GM19467 (cell line): Measurements from ENCODE around the gene ASTN2.

Source experiments
- ATAC-seq: cut with Tn5 transposase; IDR thresholded peaks from one replicate; pipeline ENCODE4 v1.9.1; 2021; ENCODE audit warnings: mild to moderate bottlenecking, moderate library complexity; ENCODE audit not compliant: unreplicated experiment

The ASTN2 gene

DNA sequence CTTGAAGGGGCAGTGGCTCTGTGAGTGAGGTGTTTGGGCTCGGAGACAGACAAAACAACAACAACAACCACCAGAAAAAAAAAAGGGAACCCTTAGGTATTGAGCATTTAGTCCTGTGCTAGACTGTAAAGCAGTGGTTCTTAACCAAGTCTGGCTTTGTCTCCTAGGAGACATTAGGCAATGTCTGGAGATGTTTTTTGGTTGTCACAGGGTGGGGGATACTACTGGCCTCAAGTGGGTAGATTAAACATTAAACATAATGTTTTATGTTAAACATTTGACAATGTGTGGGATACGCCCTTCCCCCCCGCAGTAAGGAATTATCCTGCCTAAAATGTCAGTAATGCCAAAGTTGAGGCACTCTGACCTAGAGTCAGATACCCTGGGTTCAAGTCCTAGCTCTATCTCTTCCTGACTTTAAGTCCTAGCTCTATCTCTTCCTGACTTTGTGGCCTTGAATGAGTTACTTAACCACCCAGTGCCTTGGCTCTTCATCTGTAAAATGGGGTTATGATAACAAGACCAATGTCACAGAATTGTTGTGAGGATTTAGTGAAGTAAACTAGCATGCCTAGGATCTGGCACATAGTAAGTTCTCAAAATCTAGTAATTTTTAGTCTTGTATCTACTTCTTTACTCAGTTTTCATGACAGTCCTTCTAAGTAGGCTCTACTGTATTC lies 725.9 kb downstream of the ASTN2 start:
- ATAC-seq = no peak

DNA sequence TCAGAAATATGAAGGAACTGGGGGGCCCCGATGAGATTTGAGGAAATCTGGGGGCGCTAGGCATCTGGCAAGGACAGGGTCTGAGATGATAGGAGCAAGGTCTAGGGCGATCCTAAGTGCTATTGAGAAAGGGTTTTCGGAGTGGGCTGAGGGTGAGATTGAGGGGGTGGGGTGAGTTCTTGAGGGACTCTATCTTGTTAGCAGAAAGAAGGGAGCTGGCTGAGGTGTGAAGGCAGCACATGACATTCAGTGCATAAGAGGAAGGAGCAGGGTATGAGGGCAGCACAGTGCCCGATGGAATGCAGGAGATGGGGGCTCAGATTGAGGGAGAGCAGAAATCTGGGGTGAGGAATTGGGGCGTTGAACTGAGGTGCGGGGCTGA lies 727.1 kb downstream of the ASTN2 start:
- ATAC-seq = no peak

DNA sequence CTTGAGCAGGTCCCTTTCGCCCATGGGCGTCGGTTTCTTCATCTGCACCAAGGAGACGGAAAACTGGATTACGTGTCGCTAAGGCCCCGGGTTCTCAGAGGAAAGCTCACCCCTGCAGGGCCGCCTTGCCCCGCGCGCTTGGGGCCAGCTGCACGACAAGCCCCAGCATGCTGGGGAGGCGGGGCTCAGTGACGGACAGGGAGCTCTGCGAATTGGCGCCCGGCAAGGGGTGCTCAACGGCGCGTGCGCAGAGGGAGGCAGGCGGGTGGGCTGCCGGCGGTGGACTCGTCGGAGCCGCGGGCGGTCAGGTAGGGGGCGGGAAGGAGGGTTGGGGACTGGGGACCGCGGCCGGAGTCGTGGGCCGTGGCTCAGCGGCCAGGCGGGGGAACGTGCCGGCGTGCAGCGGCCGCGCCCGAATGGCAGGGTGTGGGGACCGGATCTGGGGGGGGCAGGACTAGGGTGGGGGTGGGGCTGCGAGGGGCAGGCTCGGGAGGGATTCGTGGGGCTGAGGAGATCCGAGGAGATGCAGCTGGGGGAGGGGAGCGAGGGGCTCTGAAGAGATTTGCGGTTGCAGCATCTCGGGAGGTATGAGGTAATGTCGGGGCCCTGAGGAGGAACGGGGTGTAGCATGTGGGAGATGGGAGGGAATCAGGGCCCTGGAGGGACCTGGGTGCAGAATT lies 727.6 kb downstream of the ASTN2 start, which contains the start of gene TRIM32:
Gene TRIM32, plus strand, starts transcription at position 232 of the 680 bp plus-strand sequence. CDS start 10,438 bp downstream, outside the sequence.
- peak; percentile 100 for ATAC-seq

DNA sequence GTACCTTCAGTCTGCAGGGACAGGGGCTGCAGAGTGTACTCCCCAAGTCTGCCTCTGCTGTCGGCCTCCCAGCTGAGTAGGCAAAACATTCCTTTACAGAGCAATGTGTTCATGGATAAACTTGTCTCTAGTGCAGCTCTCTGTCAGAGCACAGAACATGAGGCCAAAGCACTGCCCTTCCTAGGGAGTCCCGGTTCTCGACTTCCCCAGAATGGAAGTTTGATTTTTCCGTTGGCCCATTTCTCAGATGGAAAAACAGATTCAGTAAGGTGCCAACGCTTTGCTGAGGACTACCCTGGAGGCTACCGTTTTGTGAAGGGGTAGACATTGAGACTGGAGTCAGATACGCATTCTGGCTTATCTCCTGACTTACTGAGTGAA lies 728.2 kb downstream of the ASTN2 start:
- ATAC-seq = peak; percentile 41

DNA sequence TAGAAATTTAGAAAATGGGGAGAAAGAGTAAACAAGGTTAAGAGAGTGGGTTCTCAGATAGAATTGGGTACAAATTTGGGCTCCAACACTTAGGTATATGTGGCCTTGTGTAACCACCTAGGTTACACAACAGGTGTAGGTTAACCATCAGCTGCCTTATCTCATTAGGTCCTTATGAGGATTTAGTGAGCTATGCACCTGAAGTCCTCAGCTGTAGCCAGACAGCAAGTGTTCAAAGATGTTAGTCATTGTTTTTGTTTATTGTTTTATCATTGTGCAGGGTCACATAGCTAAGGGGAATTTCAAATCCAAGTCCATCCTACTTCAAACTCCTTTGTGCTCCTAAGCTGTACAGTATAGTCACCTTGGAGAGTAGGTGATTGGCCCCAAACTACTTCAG lies 728.7 kb downstream of the ASTN2 start:
- no peak for ATAC-seq

DNA sequence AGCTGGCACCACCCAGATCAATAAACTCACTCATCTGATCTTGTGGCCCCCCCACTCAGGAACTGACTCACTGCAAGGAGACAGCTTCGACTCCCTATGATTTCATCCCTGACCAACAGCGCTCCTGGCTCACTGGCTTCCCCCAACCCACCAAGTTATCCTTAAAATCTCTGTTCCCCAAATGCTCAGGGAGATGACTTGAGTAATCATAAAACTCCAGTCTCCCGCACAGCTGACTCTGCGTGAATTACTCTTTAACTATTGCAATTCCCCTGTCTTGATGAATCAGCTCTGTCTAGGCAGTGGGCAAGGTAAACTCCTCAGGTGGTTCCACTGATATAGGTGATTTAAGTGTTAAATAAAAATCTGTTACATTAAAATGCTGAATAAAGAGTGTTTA lies 729.7 kb downstream of the ASTN2 start:
- no peak for ATAC-seq

DNA sequence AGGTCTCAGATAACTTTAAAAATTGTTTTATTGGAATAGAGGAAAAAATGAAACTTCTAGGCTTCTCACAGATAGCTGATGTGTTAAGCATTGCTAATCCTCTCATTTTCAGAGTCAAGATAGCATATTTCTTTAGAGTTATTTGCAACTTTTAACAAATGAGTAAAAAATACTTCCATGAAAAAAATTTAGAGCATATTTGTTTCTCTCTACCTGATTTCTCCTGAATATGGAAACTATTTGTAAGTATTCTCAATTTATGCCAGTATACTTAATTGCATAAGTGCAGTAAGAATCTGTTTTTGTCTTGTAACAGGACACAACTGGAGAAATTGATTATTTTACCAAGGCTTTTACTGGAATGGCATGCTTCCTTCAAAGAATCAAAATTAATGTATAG lies 731.3 kb downstream of the ASTN2 start:
- no peak for ATAC-seq

DNA sequence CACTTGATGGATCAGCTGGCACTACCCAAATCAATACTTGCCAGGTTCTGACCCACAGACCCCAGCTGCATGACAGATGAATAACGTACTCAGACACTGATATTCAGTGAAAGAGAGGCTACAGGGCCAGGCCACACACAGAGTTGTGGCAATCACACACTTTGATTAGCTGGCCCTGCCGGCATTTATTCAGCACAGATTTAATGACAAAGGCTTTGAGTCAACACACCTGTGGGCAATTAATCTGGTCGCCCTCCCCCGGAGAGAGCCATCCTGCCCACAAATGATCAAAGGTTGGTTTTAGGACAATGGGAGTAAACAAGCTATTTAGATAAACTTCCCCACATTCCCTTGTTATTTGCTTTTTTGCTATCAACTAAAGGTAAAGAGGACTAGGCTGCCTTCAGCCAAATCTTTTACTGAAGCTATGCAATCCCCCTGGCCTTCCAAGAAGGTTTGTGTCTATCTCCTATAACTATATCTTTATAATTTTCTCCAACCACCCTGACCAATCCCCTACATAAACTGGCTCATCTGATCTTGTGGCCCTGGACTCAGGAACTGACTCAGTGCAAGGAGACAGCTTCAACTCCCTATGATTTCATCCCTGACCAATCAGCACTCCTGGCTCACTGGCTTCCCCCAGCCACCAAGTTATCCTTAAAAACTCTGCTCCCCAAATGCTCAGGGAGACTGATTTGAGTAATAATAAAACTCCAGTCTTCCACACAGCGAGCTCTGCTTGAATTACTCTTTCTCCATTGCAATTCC lies 740.5 kb downstream of the ASTN2 start:
- ATAC-seq = no peak

DNA sequence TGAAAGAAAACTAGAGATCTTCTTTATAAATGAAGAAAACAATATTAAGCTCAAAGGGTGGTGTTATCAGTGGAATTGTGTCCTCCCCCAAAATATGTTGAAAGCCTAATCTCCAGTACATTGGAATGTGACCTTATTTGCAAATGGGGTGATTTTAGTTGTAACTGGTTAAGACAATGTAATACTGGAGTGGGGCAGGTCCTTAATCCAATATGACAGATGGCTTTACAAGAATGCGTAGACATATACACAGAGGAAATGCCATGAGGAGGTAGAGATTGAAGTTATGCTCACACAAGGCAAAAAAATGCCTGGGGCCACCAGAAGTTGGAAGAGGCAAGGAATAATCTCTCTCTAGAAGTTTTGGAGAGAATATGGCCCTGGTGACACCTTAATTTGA lies 741.5 kb downstream of the ASTN2 start:
- ATAC-seq = no peak

DNA sequence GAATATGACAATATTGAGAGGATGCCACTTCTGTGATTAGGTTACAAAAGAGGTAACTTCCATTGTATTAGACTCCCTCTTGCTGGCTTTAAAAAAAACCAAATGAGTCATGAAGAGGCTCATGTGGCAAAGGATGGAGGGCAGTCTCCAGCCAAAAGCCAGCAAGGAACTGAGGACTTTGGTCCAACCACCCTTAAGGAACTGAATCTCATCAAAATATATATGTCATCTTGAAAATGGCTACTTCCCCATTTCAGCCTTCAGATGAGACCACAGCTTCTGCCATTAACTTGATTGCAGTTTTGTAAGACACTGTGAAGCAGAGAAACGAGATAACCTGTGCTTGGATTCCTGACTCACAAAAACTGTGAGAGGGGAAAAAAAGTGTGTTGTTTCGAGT lies 743.3 kb downstream of the ASTN2 start:
- ATAC-seq = no peak

DNA sequence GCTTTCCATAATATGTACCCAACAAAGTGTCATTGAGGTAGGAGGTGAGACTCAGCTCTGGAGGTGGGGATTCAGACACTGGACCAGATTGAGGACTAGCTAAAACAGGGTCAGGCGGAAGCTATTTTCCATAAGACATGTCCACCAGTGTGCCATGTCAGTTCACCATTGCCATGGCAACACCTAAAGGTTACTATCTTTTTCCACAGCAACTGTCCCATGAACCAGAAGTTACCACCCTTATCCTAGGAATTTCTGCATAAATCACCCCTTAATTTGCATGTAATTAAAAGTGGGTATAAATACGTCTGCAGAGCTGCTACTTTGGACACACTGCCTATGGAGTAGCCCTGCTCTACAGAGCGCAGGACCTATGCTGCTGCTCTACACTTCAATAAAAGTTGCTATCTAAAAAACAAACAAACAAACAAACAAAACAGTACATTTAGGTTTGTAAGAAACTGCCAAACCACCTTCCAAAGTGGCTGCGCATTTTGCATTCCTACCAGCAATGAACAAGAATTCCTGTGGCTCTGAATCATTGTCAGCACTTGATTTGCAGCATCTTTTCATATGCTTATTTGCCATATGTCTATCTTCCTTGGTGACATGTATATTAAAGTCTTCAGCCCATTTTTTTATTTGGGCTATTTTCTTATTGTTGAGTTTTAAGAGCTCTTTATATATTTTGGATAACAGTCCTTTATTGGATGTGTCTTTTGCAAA lies 745.7 kb downstream of the ASTN2 start:
- ATAC-seq = no peak

DNA sequence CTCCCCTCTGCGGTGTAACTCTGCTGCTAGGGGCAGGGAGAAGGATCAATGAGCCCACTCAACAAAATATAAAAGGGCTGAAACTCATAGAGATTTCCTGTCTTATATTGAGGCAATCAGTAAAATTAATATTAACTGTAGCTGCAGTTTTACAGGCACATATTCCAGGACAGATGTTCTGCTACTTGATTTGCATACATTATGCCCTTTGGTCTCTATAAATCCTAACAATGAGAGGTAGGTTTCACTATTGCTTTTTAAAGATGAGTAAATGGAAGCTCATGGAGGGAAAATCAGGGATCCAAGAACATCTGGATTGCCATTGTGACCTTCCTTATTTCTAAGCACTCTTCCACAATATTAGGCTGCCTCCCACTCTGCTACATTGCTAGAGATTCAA lies 751.3 kb downstream of the ASTN2 start:
- ATAC-seq = no peak

DNA sequence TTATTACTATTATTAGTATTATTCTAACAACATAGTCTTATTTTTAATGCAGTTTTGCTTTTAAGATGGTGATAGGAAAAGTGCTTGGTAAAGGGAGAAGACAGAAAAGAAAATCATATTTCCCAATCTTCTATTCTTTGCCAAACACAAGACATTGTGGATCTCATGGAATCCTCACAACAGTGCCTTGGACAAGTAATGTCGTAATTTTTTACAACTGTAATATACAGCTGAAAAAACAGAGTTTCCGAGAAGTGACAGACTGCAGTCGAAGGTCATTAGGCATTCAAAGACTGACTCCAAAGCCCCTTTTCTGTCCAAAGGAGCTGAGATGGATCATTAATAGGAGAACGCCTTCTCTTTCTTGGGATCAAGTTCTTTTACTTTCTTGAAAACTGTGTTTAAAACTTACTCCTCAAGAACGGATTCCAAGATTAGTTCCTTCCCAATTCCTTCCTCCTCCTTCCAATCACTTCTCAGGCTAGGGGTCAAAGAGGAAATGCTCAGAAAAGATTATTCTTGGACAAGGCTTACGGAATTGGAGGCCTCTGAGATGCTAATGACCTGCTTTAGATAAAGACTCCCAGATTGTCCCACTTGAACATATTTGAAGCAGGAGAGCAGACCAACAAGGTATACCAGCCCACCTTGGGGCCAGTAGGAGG lies 752.1 kb downstream of the ASTN2 start:
- no peak for ATAC-seq

DNA sequence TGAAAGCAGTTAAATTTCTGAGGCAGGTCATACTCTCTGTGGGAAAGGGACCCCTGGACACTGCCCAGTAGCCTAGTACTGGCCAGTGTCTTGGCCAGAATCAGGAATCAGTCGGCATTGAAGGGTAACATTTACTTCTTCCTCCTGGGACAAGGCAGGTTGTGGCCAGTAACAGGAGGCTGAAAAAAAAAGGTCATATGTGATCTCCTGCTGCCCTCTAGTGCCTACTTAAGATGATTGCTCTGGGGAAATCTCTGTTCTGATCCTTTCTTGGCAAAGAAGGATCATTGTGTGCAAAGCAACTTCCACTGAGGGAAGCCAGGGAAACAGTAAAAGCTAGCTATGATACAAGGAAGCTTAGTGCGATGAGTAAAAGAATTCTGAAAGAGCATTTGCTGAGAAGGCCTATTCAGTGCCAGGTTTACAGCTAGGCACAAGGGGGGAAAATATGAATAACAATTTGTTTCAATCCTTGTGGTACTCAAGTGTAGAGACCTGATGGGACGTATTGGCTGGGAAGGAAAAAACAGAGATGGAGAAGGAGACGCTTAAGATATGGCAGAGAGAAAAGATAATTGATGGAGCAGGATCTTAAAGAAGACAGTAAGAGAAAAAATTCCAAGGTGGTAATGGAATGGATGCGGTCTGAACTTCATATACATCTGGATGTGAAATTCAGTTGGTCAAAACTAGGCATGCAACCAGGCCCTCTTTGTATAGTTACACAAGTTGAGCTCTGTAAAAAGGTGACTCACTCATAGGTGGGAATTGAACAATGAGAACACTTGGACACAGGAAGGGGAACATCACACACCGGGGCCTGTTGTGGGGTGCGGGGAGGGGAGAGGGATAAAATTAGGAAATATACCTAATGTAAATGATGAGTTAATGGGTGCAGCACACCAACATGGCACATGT lies 753.6 kb downstream of the ASTN2 start:
- ATAC-seq = no peak

DNA sequence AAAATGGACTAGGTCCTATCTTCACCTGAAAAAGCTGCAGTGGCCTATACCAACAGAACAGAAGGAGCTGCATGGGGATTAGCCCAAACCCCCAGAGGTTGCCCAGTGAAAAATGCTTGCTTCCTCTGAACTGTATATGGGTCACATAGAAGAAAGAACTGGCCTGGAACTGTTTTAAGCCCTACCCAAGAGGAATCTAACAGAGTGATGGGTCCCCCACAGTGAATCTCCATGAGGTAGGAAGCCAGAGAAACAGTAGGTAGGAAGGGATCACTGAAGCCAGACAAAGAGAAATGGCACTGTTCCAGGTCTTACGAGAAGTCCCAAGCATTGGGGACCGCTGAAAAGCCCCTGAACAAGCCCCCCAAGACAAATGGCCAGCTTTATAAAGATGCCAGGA lies 756.6 kb downstream of the ASTN2 start:
- ATAC-seq = no peak

DNA sequence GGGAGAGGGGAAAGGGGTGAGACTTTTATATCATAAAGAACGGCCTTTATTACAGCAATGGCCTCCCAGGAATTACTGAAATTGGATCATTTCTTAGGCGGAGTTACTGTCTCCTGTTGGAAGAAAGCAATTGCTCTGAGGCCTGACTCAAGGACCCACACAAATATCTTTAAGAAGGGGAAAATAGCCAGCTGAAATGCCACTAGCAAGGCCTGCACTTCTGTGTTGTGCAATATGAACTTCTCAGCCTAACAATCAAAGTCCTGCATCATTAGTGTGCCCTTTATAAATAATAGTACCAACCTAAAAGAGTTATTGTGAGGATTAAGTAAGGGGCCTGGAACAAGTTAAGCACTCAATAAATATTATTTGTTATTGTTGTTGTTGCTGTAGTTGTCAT lies 757.9 kb downstream of the ASTN2 start:
- ATAC-seq = no peak

DNA sequence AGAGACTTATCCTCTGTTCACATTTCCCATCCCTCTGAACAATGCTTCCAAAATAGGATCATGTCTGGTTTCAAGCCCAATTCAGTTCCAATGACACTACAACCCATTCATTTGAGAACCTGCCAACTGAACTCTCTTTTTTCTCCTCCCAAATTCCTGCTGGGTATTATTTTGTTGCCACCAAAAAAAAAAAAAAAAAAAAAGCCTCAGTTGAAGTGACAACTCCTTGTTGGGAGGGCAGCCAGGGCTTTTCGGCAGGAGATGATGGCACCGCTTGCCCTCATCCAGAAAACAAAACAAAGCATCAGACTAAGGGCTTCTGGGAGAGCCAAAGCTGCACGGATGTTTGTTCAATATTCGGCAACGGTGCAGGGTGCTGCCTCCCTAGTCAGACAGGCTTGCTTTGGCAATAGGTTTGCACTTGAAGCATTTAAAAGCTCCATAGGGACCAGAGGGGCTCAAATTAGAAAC lies 758.3 kb downstream of the ASTN2 start:
- no peak for ATAC-seq

DNA sequence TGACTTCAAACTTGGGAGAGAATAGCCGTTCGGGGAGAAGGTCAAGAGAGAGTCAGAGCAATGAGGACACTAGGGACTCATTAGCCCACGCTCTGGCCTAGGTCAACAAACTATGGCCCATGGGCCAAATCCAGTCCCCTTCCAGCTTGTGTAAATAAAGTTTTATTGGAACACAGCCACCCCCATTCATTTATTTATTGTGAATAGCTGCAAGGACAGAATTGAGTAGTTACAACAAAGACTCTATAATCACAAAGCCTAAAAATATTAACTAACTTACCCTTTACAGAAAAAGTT lies 760.9 kb downstream of the ASTN2 start:
- no peak for ATAC-seq

DNA sequence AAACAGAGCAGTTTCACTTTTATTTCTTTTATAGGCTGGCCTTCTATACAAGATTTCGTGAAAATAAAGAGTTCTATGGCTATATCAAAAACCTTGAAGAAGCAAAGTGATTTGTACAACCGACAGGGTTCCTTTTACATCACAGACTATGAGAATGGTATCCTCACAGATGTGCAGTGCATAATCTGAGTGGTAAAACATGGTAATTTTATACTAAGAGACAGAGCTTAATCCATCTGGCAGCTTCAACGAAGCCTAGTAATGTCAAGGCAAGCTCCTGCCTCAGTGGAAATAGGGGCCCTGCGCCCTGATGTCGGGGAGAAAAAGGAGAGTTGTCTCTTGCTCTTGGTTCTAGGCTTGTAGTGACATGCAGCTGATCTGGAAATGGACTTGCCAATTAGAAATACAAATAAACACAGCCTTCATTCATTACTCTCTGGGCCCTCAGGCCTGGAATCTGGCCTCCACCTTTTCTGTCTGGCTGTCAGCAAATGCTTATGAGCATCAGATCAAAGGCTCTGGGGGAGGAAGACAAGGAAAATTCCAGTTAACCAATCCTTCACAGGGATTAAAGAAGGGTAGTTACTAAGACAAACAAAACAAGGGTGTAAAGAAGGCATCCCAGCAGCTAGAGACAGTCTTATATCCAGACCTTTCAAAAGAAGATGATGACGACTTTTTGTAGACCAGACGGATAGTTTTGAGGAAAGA lies 761.4 kb downstream of the ASTN2 start:
- no peak for ATAC-seq
